Measurements from ENCODE around the gene RNF181. TPM values are rescaled to one million over a fixed set of nuclear protein-coding genes. Genes with fewer than 3 reads are reported as not detected.
"Not testable (repeated sequence)": the region's sequence is repeated elsewhere in the genome, so short reads cannot be mapped to it uniquely, and the experiment has no call there.

RNF181 gene
- total RNA-seq, 3 donors from 2014 or later, result 87.8 to 108 (median 94.0) TPM

DNA sequence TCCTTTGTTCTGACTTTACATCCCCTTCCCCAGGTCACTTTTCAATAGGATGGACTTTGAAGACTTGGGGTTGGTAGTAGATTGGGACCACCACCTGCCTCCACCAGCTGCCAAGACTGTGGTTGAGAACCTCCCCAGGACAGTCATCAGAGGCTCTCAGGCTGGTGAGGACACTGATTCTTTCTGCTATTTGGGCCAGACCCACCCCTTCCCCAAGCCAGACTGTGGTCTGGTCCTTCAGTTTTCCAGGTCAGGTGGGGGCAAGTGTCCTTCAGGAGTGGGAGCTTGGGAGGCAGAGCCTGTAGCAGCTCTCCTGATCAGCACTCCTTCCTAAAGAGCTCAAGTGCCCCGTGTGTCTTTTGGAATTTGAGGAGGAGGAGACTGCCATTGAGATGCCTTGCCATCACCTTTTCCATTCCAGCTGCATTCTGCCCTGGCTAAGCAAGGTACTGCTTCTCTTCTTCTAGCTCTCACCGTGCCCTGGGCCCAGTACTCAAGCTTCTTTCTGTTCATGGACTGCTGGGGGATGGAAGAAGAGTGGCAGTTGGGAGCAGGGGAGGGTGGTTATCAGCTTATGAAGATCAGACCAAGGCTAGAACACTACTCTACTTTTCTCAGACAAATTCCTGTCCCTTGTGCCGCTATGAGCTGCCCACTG, 1.1 kb downstream of the RNF181 start:
- H3K4me1 Mint-ChIP-seq (ENCODE audit: low read depth), result peaks cover 31% of the 10 kb centered on the region
- H3K27me3 Mint-ChIP-seq (ENCODE audit: low read depth), result no peaks in the 10 kb centered on the region
- no peaks in the 10 kb centered on the region for H3K9me3 Mint-ChIP-seq
- DNase-seq, result no peak
- H3K4me3 Mint-ChIP-seq, result peak overlapping the region; percentile 93
- peaks cover 1% of the 10 kb centered on the region for H3K36me3 Mint-ChIP-seq (ENCODE audit: insufficient read depth)
- no peak for ATAC-seq

DNA sequence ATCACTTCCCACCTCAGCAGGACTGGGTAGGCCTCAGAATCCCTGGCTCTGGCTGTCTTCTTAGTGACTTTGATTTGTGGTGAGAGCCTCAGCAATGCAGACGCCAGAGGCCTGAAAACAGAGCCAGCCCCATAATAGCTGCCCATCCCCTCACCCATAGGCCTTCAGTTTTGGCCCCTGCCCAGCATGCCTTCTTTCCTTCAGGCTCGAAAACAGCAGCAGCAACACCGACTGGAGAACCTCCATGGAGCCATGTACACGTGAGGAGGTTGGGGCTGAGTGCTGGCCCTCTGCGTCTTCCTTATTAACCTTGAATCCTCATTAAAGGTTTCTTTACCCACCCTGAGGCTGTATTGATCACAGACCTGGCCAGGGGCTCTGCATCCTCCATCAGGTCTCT, 1.7 kb downstream of the RNF181 start:
- Mint-ChIP-seq H3K27me3 (ENCODE audit: low read depth) (no peaks in the 10 kb centered on the region), H3K4me3 (peak overlapping the region; percentile 93), H3K36me3 (ENCODE audit: insufficient read depth) (peaks cover 1% of the 10 kb centered on the region), H3K9me3 (no peaks in the 10 kb centered on the region), H3K4me1 (ENCODE audit: low read depth) (peaks cover 33% of the 10 kb centered on the region)
- no peak for ATAC-seq
- DNase-seq, result no peak

DNA sequence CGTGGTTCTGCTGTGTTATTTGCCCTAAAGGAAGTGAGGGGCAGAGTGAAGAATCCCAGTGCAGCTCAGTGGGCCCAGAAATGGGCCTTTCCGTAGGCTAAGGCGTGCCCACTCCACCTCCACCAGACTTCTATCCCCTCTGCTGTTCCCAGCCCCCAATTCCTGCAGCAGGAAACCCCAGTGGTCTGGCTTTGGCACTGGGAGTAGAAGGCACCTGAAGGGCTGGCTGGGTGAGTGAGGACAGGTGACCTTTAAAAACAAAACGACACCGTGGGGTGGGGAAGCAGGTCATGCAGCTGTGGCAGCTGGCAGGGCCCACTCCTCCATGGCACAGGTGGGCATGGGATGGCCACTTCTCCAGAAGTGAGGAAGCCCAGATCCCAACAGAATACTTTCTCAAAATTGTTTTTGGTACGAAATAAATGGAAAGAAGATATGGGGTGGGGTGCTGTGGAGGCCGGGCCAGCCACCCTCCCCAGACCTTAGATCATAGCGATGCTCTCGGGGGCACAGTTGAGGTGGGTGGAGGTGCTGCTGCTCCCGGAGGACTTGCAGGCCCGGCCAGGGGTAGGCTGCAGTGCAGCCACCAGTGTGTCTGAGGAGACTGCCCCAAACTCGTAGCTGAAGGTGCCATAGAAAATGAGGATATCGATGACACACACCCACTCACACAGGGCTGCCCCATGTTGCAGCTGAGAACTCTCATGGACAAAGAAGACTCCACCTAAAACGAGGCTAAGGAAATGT, 3.2 kb downstream of the RNF181 start:
- ATAC-seq (no peak), DNase-seq (no peak)
- H3K4me3 Mint-ChIP-seq, result no peak overlapping the region
- no peaks in the 10 kb centered on the region for H3K9me3 Mint-ChIP-seq
- peaks cover 38% of the 10 kb centered on the region for H3K4me1 Mint-ChIP-seq (ENCODE audit: low read depth)
- H3K36me3 Mint-ChIP-seq (ENCODE audit: insufficient read depth), result peaks cover 1% of the 10 kb centered on the region
- no peaks in the 10 kb centered on the region for H3K27me3 Mint-ChIP-seq (ENCODE audit: low read depth)

DNA sequence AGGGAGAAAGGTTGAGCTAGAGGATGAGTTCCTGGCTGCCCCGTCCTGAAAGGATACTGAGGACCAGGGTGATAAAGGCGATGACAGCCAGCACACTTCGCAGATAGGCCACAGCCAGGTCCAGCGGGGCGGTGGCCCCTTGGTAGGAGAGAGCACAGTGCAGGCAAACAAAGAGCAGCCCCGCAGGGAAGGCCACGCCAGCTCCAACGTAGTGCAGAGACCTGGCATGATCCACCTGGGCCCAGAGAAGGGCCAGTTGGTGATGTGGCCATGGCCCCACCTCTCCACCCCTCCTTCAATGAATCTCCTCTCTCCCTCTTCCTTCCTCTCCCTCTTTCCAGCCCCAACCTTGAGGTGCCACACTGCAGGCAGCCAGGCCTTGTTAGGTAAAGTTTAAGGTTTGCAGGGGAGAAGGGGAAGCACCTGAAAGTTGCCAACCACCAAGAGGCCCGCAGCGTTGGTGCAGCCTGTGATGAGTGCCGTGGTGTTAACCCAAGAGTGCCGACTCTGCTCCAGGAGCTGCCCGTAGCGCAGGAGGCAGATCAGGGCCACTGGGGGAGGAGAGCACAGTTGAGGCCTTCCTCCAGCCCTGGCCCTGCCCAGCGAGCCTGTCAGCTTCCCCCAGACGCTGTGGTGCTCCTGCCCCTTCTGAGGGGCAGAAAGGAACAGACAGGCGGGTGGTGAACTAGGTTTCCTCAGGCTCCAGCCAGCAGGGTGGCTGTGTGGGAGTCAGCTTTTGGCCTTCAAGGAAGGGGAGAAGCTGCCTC, 4.1 kb downstream of the RNF181 start:
- Mint-ChIP-seq H3K4me3 (no peak overlapping the region), H3K9me3 (no peaks in the 10 kb centered on the region), H3K36me3 (ENCODE audit: insufficient read depth) (peaks cover 1% of the 10 kb centered on the region), H3K4me1 (ENCODE audit: low read depth) (peaks cover 35% of the 10 kb centered on the region), H3K27me3 (ENCODE audit: low read depth) (no peaks in the 10 kb centered on the region)
- ATAC-seq (no peak), DNase-seq (no peak)

DNA sequence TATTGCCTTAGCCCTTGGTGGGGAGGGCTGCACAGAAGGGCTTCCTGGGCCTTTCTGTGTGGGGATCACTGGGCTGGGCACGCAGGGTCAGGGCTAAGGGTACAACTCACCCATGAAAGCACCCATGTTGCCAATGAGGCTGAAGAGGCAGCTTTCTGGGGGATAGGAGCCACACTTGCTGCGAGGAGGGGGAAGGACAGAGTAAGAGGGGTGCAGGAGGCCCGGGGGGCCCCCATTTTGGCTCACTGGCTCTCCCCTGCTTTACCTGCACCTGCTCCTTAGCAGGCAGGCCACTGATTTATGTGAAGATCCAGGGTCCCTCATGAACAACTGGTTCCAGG, 4.7 kb downstream of the RNF181 start:
- ATAC-seq, result no peak
- peaks cover 35% of the 10 kb centered on the region for H3K4me1 Mint-ChIP-seq (ENCODE audit: low read depth)

DNA sequence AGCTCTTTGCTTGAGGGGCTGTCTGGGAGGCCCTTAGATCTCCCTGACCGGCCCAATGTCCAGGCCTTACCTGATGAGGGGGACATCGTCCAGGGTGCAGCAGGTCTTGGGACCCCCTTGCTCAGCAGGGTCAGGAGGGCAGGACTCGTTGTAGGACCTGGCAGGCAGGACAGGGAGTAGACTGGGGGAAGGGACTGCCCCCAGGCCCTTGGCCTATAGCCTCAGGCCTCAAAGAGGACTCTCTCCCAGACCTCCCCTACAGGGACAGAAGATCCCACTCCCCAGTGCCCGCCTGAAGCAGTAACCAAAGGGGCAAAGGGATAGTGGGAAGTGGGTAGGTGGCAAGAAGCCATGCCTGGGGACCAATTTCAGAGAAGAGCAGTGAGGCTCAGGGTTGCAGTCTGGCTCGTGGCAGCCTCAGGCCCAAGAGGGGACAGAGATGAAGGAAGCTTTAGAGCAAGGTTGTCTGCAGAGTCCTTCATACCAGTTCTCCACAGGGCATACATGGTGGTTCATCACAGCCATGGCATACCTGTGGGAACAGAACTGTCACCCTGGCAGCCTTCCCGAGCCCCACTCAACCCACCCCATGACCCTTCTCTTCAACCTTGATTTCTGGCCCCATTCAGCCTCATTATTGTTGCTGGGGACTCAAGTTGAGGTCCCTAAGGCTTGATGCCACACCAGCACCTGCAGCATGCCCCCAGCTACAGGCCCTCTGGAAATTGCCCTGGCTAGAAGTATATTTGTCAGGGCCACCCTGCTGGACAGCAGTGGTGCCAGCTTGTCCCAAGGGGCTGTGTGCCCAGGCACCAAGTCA, 5.6 kb downstream of the RNF181 start:
- H3K27me3 Mint-ChIP-seq (ENCODE audit: low read depth), result no peaks in the 10 kb centered on the region
- H3K4me3 Mint-ChIP-seq, result peak overlapping the region; percentile 85
- peaks cover 1% of the 10 kb centered on the region for H3K36me3 Mint-ChIP-seq (ENCODE audit: insufficient read depth)
- no peaks in the 10 kb centered on the region for H3K9me3 Mint-ChIP-seq
- peaks cover 33% of the 10 kb centered on the region for H3K4me1 Mint-ChIP-seq (ENCODE audit: low read depth)
- ATAC-seq (no peak), DNase-seq (no peak)

More for the DNA sequence above, 4.7 kb downstream of the RNF181 start:
- Mint-ChIP-seq H3K4me3 (peak overlapping the region; percentile 85), H3K27me3 (ENCODE audit: low read depth) (no peaks in the 10 kb centered on the region), H3K36me3 (ENCODE audit: insufficient read depth) (peaks cover 1% of the 10 kb centered on the region), H3K9me3 (no peaks in the 10 kb centered on the region)
- DNase-seq, result no peak

DNA sequence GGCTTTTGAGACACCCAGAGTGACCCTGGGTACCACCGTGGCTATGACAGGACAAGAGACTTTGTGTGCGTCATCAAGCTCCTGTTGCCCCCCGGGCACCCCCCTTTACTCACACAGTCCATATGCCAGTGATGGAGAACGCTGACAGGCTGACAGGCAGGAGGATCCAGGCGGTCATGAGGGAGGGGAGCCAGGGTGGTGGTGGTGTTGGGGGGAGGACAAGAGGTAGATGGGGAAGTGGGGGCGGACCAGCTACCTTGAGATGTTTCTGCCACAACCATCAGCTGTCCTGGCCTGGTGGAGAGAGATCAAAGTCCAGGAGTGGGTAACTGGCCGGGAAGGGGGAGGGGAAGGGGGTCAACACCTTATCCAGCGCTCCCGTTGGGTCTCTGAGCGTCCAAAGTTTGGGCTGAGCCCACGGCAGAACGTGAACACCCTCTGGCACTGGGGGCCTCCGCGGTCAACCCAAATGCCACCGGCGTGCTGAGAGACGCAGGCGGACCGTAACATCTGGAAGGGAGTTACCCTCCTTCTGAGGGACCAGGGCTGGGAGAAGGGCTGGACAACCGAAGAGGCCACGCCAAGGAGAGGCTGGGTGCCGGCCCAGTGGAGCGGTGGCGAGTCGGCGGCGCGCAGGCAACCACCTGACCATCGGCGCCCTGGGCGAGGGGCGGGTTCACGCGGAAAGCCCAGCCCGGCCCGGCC, 6.4 kb downstream of the RNF181 start:
- H3K4me3 Mint-ChIP-seq, result peak overlapping the region; percentile 85
- no peaks in the 10 kb centered on the region for H3K27me3 Mint-ChIP-seq (ENCODE audit: low read depth)
- DNase-seq, result no peak
- peak; percentile 18 to 23 for ATAC-seq
- no peaks in the 10 kb centered on the region for H3K9me3 Mint-ChIP-seq
- H3K4me1 Mint-ChIP-seq (ENCODE audit: low read depth), result peaks cover 26% of the 10 kb centered on the region
- peaks cover 1% of the 10 kb centered on the region for H3K36me3 Mint-ChIP-seq (ENCODE audit: insufficient read depth)

DNA sequence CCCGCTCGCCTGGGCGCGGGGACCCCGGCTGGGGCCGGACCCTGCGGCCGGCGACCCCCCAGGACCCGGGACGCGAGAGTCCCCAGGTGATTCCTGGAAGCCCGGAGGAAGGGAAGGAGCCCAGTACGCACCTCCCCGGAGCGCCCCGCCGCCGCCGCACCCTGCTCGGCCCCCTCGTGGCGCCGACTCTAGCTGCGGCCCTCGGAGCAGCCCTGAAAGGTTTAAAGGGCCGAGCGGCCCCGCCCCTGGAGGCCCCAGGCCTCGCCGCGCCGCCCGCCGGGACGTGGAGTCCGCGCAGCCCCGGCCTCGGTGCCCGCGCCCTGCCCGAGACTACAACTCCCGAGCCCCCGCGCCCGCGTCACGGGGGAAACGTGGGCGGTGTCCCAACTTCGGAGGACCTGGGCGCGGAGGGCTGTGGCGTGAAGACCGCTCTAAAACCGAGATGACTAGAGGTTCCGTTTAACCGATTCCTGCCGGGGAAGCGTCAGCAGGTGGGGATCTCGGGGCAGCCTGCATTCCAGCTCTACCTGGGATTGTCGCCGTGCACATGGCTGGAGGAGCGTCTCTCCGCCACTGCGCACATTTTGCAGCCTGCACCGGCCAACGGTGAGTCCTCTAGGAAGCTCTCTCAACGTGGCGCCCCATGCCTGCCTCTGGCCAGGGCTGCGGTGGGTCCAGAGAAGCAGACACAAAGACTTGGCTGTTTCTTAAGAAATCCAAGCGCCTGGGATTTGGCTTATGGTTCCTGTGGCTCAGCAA, 7.1 kb downstream of the RNF181 start, which contains the start of gene TMEM150A:
Gene TMEM150A, minus strand, starts transcription at position 223 of the 759 bp plus-strand sequence. CDS start 750 bp downstream, outside the sequence.
- H3K4me3 Mint-ChIP-seq, result peak within 1 kb of the TSS; percentile 85
- H3K4me1 Mint-ChIP-seq (ENCODE audit: low read depth), result peaks cover 23% of the 10 kb centered on the region
- DNase-seq (peak; percentile 83), ATAC-seq (peak; percentile 97)
- no peaks in the 10 kb centered on the region for H3K9me3 Mint-ChIP-seq
- no peaks in the 10 kb centered on the region for H3K27me3 Mint-ChIP-seq (ENCODE audit: low read depth)
- H3K36me3 Mint-ChIP-seq (ENCODE audit: insufficient read depth), result peaks cover 2% of the 10 kb centered on the region

DNA sequence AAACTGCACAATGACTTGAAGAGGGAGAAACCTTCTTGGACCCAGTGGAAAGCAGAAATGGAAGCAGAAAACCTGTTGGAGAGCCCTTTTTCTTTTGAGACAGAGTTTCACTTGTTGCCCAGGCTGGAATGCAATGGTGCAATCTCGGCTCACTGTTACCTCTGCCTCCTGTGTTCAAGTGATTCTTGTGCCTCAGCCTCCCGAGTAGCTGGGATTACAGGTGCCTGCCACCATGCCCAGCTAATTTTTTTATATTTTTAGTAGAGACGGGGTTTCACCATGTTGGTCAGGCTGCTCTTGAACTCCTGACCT, 8.5 kb downstream of the RNF181 start:
- Mint-ChIP-seq H3K4me3 (peak overlapping the region; percentile 84), H3K4me1 (ENCODE audit: low read depth) (peaks cover 29% of the 10 kb centered on the region)
- DNase-seq; H3K36me3 Mint-ChIP-seq (ENCODE audit: insufficient read depth); H3K9me3 Mint-ChIP-seq; H3K27me3 Mint-ChIP-seq (ENCODE audit: low read depth); ATAC-seq: not testable (repeated sequence)

DNA sequence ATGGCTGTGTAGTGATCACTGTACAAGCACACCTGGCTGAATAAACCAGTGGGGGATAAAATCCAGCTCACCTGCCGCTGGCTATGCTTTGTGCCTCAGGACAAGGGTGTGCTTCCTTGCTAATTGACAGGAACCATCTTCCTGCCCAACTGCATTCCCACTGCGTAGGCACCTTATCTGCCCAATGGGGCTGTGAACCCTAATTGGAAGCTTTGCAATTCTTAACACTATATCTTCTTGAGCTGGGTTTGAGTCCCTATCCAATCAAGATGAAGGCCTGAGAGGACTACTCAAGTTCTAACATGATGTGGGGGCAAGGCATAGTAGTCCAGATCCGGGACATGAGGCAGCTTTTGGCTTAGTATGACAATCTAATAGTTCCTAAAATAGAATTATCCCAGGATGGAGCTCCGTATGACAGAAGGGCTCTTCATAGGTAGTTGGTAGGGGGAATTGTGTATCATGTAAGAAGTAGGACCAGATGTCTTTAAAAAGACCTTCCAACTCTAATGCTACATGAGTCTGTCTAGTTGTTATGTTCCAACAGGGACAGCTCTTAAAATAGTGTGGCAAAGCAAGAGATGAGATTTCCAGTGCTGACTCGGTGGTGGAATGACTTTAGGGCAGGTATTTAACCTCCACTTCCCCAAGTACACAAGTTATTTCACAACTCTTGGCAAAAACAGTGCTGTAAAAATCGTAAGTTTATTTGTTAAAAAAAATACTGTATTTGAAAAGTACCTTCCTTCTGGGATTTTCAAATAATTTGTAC, 9.2 kb downstream of the RNF181 start:
- Mint-ChIP-seq H3K36me3 (ENCODE audit: insufficient read depth) (peaks cover 7% of the 10 kb centered on the region), H3K4me1 (ENCODE audit: low read depth) (peaks cover 33% of the 10 kb centered on the region), H3K9me3 (no peaks in the 10 kb centered on the region), H3K4me3 (no peak overlapping the region), H3K27me3 (ENCODE audit: low read depth) (no peaks in the 10 kb centered on the region)
- DNase-seq (no peak), ATAC-seq (no peak)

DNA sequence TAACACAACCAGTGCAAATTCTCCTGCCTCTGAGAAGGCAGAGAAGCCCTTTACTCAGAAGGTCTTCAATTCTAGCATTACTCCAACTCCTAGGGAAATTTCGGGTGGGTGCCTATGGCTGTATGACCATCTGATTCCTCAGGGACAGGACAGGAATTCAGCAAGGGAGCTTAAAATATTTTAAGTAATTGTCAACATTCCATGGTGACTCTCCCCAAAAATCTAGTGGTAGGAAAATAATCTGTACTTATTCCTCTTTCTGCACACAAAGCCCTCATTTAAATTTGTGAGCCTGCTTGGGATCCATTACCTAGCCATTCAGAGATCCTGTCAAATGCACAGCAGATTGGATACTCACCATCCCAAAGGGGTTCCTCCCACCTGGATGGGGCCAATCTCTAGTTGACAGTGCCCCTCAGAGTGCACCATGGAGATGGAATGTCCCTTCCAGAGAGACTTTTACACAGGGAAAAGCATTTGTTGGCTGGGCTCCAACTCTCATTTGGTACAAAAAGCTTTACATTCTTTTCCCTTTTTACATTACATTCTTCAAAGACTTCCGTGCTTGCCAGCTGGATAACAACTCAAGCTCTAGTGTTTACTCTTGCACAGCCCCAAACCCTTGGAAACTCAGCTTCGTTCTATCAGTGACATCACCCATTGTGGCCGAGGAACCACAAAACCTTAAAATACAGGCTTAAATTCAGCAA, 10.0 kb downstream of the RNF181 start:
- Mint-ChIP-seq H3K27me3 (ENCODE audit: low read depth) (no peaks in the 10 kb centered on the region), H3K9me3 (no peaks in the 10 kb centered on the region), H3K36me3 (ENCODE audit: insufficient read depth) (peaks cover 10% of the 10 kb centered on the region), H3K4me1 (ENCODE audit: low read depth) (peaks cover 39% of the 10 kb centered on the region), H3K4me3 (no peak overlapping the region)
- no peak for DNase-seq
- no peak for ATAC-seq

DNA sequence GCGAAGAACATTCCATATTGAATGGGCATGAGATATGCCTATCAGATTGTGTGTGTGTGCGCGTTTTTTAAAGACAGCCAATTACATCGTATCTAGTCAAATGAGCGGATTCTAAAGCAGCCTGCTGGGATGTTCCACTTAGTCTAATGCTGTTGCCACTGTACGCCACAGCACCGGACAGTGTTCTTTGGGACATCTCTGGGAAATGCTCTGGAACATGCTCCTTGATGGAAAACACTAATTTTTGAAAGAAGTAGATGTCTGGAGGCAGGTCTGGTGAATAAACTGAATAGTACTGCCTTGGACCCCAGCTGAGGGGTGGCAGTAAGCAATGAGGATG, 10.5 kb downstream of the RNF181 start:
- Mint-ChIP-seq H3K4me1 (ENCODE audit: low read depth) (peaks cover 37% of the 10 kb centered on the region), H3K9me3 (no peaks in the 10 kb centered on the region), H3K4me3 (no peak overlapping the region), H3K27me3 (ENCODE audit: low read depth) (no peaks in the 10 kb centered on the region), H3K36me3 (ENCODE audit: insufficient read depth) (peaks cover 10% of the 10 kb centered on the region)
- DNase-seq (no peak), ATAC-seq (no peak)

Measured in activated T-cell treated with anti-CD3 and anti-CD28 coated beads, Interleukin-2, amount 50 U/mL, for 4 hours (primary cell).